Activated CD4-positive, alpha-beta T cell treated with anti-CD3 and anti-CD28 coated beads for 1 hour (primary cell): ENCODE results near the gene RNASE8.
A peak's percentile ranks its signal among the peaks of the same experiment; 100 is the strongest.

Experiments used
- DNase-seq: peaks from one replicate; pipeline ENCODE4 v3.0.0-alpha.2; 2020

The RNASE8 gene

DNA sequence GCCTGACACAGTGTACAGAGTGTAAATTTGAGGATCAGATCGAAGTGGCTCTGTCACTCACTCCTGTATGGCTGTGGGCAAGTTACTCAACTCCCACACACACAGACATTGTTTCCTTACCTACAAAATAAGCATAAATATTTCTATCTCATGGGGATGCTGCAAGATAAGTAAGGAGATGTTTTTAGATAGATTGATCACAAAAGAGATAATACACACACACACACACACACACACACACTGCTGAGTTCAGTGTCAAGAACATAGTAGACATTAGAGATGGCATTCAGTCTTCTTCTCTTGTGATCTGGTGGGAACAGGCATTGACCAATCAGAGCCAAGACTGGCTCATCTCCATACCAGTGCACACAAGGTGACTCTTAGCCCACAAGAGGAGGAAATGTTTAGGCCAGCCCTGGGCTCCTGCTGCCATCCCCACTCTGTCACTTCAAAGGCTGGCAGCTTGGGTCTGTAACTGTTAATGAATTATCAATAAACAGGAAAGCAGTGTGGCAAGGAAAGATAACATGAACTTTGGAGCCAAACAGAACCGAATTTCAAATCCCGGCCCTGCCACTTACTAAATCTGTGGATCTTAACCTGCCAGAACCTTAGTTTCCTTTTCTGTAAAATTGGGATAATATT, 3.4 kb upstream of the RNASE8 start:
- DNase-seq = no peak

DNA sequence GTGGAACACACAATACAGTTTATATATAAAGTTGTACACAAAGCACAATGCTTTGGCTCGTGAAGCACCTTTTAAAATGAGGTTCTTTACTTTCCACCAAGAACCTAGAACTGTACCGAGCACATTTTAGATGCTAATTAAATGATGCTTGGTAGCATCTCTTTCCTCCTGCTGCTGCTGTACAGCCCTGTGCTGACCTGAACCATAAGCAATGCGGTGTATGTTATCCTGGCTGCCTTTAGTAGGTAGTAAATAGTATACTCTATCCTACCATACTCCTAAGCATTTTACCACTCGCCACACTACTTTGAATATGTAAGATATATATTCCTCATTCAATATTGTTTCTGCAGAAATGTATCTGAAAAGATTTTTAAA, 2.9 kb upstream of the RNASE8 start:
- DNase-seq = no peak

DNA sequence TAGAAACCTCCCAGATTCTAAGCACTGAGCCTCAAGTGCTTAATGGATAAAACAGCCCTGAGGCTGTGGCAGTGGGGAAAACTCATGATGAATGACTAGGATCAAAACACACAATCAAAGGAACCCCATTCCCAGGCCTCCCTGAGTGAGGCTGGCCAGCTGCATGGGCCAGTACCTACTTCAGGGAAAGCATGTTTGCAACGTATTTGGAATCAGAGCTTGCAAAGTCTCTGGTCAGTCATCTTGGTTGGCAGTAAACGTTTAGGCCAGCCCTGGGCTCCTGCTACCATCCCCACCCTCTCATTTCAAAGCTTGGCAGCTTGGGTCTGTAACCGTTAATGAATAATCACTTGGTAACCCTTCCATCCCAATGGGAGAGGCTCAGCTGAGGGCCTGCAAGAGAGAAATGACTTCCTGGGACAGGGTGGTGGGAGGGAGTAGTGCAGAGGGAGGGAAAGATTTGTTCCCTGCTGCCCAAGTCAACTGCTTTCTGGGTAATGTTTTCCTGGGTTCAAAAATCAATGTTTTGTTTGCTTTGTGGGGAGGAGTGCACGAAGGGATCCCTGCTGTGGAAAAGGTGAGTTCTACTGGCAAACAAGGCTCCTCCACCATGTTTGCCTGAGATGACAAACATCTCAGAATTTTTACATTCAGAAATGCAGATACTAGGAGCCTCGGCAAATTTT, 2.0 kb upstream of the RNASE8 start:
- DNase-seq = no peak

DNA sequence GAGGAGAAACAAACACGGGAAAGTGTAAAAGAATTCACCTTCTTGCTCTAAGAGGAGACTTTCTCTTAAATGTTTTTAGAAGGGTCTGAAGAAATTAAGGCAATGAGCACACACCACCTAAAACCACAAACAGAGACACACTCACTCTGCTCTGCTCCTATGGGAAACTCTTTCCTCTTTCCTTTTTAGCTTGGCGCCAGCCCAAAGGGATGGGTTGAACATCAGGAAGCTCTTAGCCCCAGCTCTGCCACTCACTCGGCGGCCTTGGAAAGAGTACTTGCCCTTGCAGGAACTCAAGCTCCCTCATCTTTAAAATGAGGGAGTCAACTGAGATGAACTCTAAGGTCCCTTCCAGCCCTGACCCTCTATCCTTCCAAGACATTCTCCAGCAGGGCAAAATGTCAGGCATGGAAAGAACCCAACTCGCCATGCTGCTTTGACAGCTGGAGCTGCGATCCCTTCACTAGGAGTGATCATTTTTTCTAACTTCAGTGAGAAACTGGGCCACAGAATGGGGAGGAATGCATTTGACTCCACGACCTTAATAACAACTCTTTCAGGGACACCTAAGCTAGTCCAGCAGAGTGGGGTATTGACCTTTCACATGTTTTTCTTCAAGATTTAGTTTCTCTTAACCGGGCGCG, 980 bp upstream of the RNASE8 start:
- DNase-seq = no peak

DNA sequence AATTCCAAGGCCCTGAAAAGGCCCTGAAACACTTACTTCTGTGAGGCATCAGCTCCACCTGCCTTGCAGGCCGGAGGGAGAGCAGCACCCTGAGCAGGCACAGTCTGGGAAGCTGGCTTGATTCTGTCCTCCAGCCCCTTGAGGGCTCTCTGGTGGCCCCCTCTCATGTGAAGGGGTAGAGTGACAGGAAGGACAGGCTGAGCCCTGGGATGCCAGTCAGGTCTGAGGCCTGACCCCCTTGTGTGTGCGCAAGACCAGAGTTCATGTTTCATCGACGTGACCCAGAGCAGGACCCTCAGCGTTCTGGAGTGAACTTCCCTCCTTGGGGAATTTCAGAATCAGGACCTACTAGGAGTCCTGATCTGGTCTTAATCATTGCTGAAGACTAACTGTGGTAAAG, 1.3 kb downstream of the RNASE8 start:
- DNase-seq = no peak

DNA sequence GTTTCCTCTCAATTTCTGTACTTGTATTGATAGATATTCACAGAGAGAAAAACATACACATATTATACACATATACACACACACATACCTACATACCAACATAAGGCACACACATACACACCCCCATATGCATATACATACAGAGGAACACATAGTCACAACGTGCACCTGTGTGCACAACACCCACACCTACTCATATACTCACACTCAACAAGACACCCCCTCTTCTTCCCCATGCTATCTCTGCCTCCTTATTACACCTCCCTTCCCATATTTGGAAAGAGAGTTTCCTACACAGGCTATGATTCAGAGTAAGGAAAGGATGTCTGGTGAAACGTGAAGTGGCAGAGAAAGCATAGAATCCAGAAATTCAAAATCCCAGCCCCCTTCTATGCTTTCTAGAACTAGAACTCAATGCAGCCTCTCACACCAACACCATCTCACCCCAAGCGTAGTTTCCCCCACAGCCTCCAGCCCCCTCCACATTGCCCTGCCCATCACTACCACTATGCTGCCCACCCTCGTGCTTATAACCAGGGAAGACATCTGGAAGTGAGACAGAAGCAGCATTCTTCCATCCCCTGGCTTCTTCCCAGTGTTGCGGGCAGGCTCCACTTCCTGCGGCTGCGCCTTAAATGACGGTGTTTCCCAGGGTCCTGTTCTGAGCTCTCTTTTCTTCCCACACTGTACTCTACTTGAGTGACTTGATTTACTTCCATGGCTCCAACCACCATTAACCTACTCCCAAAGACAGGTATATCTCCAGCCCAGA, 2.4 kb downstream of the RNASE8 start:
- DNase-seq = no peak

DNA sequence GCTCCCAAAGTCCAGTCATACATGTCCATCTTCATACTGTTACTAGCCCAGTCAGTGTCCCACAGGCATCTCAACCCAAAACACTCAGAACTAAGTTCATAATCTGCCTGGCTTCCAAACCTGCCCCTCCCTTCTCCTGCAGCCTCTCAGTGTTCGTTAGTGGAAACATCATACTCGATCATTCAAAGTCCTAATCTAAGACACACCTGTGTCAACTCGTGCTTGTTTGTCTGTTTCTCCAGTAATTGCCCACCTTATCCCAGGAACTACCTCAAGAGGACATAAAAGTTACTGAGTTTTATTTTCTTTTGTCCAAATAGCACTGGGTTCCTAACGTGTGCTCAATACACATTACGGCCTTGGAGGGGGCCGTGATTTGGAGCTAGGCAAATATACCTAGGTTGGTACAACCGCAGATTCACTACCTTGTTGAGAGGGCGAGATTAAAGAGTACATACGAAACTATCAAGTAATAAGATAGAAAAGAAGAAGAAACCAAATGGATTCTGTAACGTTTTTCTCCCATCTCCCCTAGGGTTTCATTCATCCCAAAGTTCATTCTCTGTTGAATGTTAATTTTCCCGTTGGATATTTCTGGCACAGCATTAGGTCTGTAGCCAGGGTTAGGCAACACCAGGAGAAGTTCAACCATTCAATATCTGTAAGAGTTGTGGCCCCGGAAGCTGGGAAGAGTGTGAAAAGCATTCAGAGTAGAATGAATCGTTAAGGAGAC, 3.2 kb downstream of the RNASE8 start:
- no peak for DNase-seq

DNA sequence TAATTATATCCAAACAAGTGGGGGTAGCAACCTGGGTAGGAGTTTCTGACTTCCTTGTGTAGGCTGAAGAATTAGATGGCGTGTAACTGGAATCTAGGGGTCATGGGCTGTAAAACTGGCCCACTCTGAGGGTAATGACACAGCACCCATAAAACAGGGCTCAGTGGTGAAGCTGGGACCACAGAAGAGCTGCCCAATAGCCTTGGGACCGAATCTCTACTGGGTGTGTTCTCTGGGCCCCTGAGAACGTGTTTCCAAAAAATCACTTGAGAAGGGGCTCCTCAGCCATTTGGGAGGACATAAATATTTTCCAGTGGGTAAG, 3.7 kb downstream of the RNASE8 start:
- no peak for DNase-seq

DNA sequence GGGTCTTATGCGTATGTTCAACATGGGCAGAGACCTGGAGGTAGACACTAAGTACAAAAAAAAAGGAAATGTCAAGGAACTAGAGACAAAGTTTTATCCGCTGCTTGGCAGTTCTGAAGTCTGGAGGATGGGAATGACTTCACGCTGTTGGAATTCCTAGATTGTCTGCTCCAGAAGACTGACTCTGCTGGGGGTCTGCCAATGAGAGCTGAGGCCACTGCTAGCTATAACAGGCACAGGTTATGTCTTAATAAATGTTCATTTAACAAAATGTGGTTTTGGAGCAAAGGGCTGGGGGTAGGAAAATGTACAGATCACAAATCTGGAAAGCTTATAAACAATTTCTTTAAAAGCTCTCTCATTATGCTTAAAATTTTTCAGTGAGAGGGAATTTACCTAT, 5.9 kb downstream of the RNASE8 start:
- no peak for DNase-seq

DNA sequence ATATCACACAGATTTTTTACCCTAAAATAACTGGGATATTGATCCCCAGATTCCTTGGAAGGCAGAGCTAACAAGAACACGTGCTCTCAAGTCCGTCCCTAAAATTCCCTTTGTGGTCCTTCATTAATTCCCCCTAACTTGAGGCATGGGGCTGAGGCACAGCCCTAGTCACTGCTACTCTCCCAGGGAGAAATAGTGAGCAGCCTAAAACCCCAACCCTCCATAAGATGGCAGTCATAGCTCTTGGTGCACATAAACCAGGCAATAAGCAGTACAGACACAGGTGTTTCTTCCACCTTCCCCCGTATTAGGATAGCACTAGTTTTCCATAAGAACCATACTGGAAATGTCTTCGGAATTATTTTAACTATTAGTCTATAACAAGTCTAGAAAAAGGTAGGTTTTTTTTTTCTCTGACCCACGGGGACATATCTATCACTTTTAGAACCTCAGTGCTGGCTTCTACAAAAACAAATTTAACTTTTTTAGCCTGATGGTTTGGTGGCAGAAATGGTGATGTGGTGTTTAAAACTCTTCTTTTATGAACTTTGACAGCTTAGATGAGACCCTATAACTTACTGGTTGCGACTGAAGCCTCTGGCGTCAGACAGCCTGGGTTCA, 9.4 kb downstream of the RNASE8 start:
- DNase-seq = no peak

DNA sequence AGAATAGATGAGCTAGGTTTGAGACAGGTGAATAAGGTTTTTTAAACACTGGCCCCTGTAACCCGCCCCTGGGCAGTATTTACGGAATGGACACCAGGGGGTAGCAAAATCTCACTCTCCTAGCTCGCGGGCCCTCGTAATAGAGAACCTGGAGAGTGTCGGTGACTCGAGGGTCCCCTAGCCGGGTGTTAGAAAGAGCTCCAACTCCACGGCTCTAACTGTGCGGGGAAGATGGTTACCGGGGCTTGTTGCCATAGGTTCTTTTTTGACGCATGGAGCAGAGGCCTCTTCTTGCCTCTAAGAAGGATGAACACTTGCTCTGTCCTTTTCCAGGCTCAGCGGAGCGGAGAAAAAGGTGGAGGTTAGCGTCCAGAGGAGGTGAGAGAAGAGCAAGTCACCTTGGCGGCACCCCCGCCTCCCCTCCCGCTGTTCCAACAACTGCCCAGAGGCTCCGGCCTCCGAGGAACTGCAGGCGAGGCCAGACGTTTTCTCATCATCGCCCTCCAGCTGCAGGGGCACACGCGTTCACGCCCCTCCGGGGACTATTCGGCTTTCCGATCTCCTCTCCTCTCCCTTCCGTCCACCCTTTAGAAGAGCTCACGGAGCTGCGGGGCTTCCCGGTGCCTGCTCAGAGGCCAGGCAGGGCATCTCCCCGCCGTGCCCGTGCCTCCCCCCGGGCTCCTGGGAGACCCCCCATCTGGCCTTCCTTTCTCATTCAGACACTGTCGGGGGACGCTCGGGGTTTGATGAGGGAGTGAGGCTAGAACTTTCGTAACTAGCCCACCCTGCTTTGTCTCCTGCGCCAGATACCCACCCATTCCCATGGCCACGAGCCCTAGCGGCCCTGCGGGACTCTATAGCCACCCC, 11.1 kb downstream of the RNASE8 start:
- DNase-seq = peak; percentile 45

DNA sequence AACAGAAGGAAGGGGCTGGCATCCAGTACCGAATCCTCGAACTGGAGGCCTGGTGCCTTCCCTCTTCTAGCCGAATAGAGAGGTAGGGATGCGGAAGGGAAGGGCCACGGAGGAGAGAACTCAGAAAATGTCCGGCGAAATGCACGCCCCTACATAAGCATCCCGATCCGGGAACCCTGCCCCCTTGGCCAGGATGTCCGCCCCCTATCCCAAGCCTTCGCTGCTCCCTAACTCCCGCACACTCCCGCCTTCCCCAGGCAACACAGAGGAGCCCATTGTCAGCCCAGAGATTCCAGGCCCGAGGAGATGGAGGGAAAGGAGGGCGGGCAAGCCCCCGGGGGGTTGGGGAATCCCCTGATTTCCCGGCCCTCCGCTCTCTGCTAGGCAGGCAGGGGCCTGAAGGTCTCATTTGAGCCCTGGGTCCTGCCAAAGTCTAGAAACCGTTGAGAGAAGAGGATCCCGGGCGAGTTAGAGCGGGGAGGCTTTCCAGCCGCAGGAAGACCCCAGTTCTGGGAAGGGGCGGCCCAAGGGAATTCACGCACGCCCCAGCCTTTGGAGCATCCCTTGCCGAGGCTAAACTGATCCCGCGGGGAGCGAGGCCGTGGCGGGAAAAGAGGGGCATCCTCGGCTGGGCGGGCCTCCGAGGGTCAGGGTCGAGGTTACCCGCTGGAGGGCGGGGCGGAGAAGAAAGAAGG, 11.9 kb downstream of the RNASE8 start:
- DNase-seq = no peak

DNA sequence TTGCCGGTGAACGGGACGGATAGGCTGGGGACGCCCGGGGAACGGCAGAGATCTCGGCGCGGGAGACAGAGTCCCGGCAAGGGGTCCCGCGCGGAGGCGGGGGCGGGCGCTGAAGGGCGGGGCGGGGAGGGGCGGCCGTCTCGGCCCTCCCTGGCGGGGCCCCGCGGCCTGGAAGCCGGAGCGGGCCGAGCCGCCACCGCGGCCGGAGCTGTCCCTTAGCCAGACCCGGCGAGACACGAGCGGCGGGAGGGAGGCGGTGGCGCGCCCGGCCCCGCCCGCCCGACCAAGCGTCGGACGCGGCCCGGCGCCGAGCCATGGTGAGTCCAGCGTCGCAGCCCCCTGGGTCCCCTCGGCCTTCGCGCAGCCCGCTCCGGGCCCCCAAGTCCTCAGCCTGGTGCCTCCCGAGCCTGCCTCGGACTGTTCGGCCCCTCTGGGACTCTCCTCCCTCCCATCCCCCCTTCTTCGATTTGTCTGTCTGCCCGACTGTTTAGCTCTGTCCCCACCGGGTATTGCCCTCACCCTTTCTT, 12.5 kb downstream of the RNASE8 start, which contains the start of gene ARHGEF40:
TSS of gene ARHGEF40 (plus strand) at position 222 of the 527 bp plus-strand sequence. CDS start at position 315, 93 bp downstream.
- DNase-seq = no peak

DNA sequence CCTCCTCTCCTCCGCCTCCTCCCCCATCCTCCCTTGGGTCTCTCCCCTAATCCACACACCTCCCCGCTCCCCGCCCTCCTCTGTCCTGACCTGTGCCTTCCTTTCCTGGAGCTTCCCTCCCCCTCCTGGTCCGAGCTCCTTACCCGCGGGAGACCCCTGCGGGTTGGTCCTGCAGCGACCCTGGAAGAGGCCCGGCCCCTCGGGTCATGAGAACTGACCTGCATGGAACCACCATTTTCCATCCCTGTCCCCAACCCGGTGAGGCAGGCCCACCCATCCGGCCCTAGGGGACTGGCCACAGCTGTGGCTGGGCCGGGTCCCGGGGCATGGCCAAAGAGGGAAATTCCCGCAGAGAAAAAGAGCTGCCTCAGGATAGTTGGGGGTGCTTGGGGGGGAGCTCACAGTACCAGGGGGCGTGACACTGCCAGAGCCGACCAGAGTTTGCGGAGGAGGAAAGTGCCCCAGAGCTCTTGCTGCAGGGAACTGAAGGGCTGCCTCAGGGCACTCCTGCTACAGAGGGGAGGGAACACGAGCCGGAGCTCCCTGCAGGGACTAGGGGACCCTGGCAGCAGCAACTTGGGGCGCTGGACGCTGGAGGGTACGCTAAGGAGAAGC, 13.1 kb downstream of the RNASE8 start:
- no peak for DNase-seq

DNA sequence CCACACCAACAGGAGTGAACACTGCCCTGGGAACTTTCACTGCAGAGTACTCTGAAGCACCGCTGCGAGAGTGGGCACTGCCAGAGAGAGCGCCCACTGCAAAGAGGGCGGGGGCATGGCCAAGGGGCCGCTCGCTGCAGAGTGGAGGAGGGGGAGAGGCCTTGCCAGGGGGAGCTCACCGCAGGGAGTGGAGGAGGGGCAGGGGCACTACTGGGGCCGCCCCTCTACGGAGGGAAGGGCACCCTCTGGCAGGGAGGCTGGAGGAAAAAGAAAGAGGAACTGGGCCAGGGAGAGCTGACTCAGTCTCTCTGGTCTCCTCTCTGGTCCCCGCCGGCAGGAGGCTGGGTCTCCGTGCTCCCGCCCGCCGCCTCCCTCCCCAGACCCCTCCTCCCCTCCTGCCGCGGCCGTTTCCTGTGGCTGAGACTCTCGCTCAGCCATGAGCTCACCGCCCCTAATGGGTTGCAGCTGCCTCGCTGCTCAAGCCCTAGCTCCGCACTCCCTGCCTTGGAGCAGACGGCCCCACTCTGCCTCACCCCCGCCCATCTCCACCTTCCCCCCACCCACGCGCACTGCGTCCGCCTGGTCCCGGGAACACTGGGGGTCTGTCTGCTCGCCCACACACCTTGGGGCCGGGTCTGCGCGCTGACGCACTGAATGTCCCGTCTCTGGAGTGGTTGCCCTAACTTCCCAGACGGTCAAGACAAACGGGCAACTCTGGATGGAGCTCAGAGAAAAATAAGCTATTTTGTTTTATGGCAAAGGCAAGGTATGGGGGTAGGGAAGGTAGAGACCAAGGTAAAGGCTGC, 13.8 kb downstream of the RNASE8 start:
- DNase-seq = no peak

DNA sequence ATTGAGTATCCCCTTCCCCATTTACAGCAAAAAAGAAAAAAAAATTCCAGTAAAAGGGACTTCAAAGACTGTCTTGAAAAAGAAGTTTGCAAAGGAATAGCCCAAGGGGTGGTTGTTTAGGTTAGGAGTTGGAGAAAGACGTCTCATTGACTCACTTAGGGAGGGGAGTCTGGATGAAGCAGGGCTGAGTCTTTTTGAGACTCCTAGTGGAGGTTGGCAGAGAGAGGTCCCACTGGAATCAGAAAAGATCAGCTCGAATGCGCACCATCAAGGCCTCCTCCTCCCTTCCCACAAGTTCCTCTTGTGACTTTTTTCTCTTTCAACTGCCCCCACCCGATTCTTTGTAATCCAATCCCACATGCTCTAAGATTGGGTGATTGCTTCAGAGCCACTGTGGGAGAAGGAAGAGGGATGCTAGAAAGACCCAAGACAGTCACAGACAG, 14.4 kb downstream of the RNASE8 start:
- no peak for DNase-seq

DNA sequence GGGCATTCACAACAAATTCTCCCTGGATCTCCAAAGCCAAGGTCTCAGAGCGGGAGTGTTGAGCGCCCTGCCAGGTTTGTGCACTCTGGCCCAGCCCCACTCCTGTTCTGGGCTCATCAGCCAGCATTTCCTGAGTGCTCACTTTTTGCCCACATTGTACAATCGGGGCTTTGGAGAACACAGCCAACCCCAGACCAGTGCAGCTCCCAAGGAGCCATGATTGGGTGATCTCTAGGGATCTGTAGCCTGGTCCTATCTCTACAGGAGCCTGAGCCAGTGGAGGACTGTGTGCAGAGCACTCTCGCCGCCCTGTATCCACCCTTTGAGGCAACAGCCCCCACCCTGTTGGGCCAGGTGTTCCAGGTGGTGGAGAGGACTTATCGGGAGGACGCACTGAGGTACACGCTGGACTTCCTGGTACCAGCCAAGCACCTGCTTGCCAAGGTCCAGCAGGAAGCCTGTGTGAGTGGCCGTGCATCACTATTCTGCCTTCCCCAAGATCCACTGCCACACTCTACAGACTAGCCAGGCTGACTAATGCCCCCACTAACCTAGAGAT, 15.2 kb downstream of the RNASE8 start:
- DNase-seq = no peak

DNA sequence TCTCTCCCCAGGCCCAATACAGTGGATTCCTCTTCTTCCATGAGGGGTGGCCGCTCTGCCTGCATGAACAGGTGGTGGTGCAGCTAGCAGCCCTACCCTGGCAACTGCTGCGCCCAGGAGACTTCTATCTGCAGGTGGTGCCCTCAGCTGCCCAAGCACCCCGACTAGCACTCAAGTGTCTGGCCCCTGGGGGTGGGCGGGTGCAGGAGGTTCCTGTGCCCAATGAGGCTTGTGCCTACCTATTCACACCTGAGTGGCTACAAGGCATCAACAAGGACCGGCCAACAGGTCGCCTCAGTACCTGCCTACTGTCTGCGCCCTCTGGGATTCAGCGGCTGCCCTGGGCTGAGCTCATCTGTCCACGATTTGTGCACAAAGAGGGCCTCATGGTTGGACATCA, 16.3 kb downstream of the RNASE8 start:
- DNase-seq = no peak
